HEK293T (cell line): ENCODE measurements around the gene MEIS1.

Experiments
- CTCF ChIA-PET: fragments of 350-600 bp; formaldehyde crosslinking; extraction: SDS; loops from one replicate; lab custom pipeline; 2021; ENCODE audit warnings: antibody characterized with exemption, inconsistent platforms; lab: Yijun Ruan, JAX
- POLR2A ChIA-PET: fragments of 350-600 bp; formaldehyde crosslinking; extraction: SDS; loops from one replicate; lab custom pipeline; 2020; ENCODE audit warnings: antibody characterized with exemption, inconsistent platforms; lab: Yijun Ruan, JAX
- DNase-seq: peaks from one replicate; pipeline ENCODE4 v3.0.0; 2012; ENCODE audit warnings: mixed read lengths; ENCODE audit errors: extremely low spot score
- ARNT ChIP-seq: fragments of 450-650 bp; IDR thresholded peaks from 2 replicates; pipeline ENCODE4 v1.6.1; 2017; ENCODE audit warnings: mild to moderate bottlenecking
- BHLHE40 ChIP-seq: fragments of 450-650 bp; IDR thresholded peaks from 2 replicates; pipeline ENCODE4 v1.6.1; 2016; ENCODE audit warnings: mild to moderate bottlenecking, moderate library complexity, borderline replicate concordance
- CTBP1 ChIP-seq: fragments of 450-650 bp; IDR thresholded peaks from 2 replicates; pipeline ENCODE4 v1.6.1; 2016; ENCODE audit warnings: borderline replicate concordance
- ELF4 ChIP-seq: fragments of 450-650 bp; IDR thresholded peaks from 2 replicates; pipeline ENCODE4 v1.6.1; 2017; ENCODE audit warnings: antibody characterized with exemption
- FOXA1 ChIP-seq: fragments of 450-650 bp; IDR thresholded peaks from 2 replicates; pipeline ENCODE4 v1.6.1; 2016; ENCODE audit warnings: mild to moderate bottlenecking
- FOXK2 ChIP-seq: fragments of 450-650 bp; IDR thresholded peaks from 2 replicates; pipeline ENCODE4 v1.6.1; 2016; ENCODE audit warnings: mild to moderate bottlenecking
- FOXM1 ChIP-seq: fragments of 450-650 bp; IDR thresholded peaks from 2 replicates; pipeline ENCODE4 v1.6.1; 2017; ENCODE audit warnings: mild to moderate bottlenecking, borderline replicate concordance
- HDGF ChIP-seq: fragments of 450-650 bp; IDR thresholded peaks from 2 replicates; pipeline ENCODE4 v1.6.1; 2017; ENCODE audit warnings: antibody characterized with exemption, borderline replicate concordance
- L3MBTL2 ChIP-seq: fragments of 450-650 bp; conservative IDR thresholded peaks from 2 replicates; pipeline ENCODE4 v1.6.1; 2016; ENCODE audit warnings: mild to moderate bottlenecking
- LEF1 ChIP-seq: fragments of 450-650 bp; IDR thresholded peaks from 2 replicates; pipeline ENCODE4 v1.6.1; 2017; ENCODE audit warnings: mild to moderate bottlenecking, borderline replicate concordance
- NFRKB ChIP-seq: fragments of 450-650 bp; IDR thresholded peaks from 2 replicates; pipeline ENCODE4 v1.6.1; 2016; ENCODE audit warnings: mild to moderate bottlenecking, moderate library complexity
- SP1 ChIP-seq: fragments of 450-650 bp; IDR thresholded peaks from 2 replicates; pipeline ENCODE4 v1.6.1; 2017
- SUZ12 ChIP-seq: fragments of 450-650 bp; IDR thresholded peaks from 2 replicates; pipeline ENCODE4 v1.6.1; 2016; ENCODE audit warnings: mild to moderate bottlenecking
- TARDBP ChIP-seq: fragments of 450-650 bp; IDR thresholded peaks from 2 replicates; pipeline ENCODE4 v1.6.1; 2016
- ZNF384 ChIP-seq: fragments of 450-650 bp; IDR thresholded peaks from 2 replicates; pipeline ENCODE4 v1.6.1; 2016
- TF ChIP-seq, protein P1 (sequence below): fragments of 450-650 bp; IDR thresholded peaks from 2 replicates; pipeline ENCODE4 v1.6.1; 2016

MEIS1 gene

DNA sequence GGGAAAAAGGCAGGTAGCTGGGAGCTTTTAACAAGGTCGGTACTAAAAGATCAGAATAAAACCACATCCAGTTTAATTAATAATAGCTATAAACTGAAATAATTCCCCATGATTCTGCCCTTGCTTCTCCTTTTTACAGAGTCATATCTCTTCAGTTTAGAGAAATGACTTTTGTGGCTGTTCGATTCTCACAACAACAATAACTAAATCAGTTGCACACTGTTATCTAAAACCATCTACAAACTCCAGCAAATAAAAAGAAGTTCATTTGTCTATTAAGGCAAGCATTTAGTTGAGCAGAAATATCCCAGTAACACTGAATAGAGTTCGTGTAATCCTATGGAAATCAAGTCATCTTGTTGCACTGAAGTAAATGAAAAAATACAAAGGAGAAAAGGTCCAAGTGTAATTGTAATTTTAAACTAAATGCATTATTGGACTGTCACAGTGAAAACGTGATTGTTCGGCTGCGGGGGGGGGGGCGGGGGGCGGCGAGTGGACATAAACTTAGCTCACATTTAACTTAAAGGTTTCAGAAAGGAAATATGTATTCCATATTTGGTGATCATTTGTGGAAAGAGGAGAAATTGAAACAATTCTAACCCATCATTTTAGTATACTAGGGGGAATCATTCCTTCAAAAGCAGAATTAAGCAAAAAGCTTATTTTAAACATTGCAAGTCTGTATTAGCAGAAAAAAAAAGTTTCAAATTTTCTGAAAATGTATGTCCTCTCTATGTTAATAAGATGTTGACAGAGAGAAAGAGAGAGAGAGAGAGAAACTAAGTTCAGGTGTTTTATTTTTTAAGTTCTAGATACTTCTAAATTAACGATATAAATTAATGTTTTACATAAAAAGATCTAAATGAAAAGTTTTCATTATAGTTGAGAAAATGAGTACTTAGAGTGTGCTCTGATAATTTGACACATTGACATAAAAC lies 144.5 kb downstream of the MEIS1 start:
- TF ChIP-seq SP1 (no peak), FOXM1 (no peak), L3MBTL2 (no peak), ZNF384 (no peak), FOXA1 (no peak), CTBP1 (no peak), HDGF (no peak), LEF1 (no peak), FOXK2 (no peak)
- DNase-seq, result no peak
- CTCF ChIA-PET, result interaction anchor here (0.5 kb wide), 1 partner anchor 959 kb away, joined by 3 read pairs; no protein-coding TSS in a partner anchor
- POLR2A ChIA-PET, result interaction anchor here (1.7 kb wide), 1 partner anchor 146 kb away, joined by 10 read pairs; no protein-coding TSS in a partner anchor

DNA sequence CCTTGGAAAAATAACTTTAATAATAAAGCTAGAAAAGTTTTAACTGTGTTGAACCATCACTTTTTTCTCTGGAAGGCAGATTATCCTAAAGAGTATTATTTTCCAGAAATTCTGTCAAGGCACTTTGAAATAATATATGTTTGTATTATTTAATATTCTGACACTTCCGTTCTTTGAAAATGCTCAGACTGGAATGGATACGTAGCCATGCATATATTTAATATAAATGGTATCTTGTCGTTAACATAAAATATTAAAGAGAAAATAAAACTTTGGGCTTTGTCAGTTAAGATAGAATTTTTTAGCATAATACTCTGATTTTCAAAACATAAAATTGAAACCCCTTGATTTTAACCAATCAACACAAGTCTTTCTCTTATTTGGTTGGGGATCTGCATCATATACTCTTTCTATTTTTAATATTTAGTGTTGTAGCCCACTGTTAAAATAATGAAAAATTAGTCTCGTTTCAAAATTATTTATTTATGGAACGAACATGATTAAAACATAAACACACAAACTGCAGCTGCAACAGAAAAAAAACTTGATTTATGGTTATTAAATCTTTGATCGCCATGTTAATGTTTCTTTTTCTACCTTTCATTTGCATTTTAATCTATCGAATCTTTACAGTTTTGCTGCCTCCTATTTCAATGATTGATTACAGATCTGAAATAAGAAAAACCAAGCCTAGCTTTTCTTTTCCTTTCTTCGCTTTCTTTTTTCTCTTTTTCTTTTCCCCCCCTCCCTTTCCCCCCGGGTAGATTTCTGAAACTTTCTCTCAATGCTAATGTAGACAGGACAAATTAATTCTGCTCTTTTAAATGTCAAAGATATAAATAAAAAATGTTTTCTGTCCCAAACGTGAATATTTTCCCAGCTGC lies 145.5 kb downstream of the MEIS1 start:
- TF ChIP-seq, protein P1, sequence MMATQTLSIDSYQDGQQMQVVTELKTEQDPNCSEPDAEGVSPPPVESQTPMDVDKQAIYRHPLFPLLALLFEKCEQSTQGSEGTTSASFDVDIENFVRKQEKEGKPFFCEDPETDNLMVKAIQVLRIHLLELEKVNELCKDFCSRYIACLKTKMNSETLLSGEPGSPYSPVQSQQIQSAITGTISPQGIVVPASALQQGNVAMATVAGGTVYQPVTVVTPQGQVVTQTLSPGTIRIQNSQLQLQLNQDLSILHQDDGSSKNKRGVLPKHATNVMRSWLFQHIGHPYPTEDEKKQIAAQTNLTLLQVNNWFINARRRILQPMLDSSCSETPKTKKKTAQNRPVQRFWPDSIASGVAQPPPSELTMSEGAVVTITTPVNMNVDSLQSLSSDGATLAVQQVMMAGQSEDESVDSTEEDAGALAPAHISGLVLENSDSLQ, result no peak
- TF ChIP-seq CTBP1, result no peak
- no peak for TF ChIP-seq FOXK2
- TF ChIP-seq FOXM1, result no peak
- TF ChIP-seq ZNF384, result no peak
- TF ChIP-seq HDGF, result no peak
- no peak for TF ChIP-seq SUZ12
- no peak for TF ChIP-seq BHLHE40
- TF ChIP-seq SP1, result no peak
- no peak for TF ChIP-seq ARNT
- TF ChIP-seq LEF1, result no peak
- TF ChIP-seq NFRKB, result no peak
- no peak for TF ChIP-seq FOXA1
- no peak for TF ChIP-seq TARDBP
- no peak for TF ChIP-seq L3MBTL2
- no peak for TF ChIP-seq ELF4
- ChIA-PET POLR2A (no interaction called here), CTCF (no interaction called here)
- DNase-seq, result no peak

DNA sequence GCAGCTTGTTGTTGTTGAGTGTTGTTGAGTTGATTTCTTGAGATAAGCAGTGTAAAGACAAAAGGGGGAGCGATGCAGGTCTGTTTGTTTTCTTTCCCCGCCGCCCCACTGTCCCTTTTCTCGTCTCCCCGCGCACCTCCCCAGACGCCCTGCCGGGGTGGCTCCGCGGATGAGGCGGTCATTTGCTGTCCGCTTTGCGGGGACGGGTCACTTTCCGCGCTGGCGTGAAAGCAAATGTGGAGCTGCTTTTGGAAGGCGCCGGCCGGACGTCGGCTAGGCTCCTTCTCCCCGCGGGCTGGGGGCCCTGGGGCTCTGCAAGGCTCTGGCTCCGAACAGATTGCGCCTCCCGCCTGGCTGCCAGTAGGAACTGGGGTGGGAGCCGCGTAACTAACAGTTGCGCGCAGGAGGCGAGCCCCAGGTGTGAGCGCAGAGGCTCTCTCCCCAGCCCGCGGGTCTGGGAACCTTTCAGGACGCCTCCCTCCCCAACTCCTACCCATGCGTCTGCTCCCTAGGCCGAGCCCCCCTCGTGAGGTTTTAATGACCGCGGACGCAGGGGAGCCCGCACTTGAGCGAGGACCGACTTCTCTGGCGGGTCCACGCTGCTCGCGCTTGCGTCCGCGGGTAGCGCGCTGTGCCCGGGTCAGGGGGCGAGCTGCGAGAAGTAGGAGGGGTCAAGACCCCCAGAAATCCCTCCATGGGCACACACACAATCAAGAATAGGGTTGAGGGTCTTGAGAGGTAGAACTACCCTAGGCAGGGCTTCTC lies 146.6 kb downstream of the MEIS1 start:
- TF ChIP-seq CTBP1 (no peak), BHLHE40 (no peak), SP1 (no peak), ELF4 (no peak), ARNT (no peak), SUZ12 (no peak), HDGF (no peak), FOXA1 (no peak), ZNF384 (no peak), NFRKB (no peak), L3MBTL2 (no peak), FOXK2 (no peak)
- TF ChIP-seq, protein P1, result no peak
- ChIA-PET CTCF (no interaction called here), POLR2A (no interaction called here)
- DNase-seq, result no peak

DNA sequence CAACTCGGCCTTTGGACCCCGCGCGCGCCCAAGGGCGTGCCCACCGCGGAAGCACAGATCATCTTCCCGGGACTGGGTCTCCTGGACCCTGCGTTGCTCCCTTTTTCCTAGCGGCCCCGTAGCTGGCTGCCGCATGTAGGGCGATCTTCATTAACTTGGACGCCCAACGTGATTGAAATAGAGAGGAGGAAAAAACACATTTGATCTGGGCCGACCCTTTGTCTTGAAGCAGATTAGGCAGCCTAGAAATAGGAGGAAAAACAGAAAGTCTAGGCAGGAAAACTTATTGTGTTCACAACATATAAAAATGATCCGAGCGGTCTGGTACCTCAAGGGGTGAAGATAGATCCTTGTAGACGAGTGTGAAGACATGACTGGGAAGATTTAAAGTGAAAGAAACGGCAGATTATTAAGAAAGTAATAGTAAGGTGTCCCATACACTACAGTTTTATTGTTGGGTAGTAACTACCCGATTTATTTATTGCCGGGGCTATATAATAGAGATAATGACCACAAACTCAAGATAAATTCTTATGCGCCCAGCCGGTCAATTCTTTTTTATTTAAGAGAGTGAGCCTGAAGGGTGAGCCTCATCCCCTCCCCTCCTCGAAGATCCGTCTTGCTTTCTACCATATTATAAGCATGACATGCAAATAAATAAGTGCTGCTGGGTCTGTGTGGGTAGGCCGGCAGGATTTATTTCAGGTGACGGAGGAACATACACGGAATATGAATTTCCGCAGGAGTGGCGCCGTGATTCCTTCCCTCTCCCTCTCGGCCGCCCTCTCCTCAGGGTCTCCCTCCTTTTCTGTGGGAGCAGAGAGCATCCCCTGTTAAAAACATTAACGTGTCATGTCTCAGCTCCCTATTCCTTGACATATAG lies 147.4 kb downstream of the MEIS1 start:
- no peak for DNase-seq
- no peak for TF ChIP-seq SUZ12
- no peak for TF ChIP-seq FOXM1
- TF ChIP-seq L3MBTL2, result no peak
- no peak for TF ChIP-seq FOXK2
- no peak for TF ChIP-seq ZNF384
- TF ChIP-seq NFRKB, result no peak
- ChIA-PET CTCF (no interaction called here), POLR2A (no interaction called here)
